Esophagus muscularis mucosa (tissue), 4 donors: Measurements from ENCODE around the gene LRRN2. TPM values are rescaled to one million over a fixed set of nuclear protein-coding genes. Genes with fewer than 3 reads are reported as not detected.

Source experiments
- DNase-seq: peaks from one replicate; pipeline ENCODE4 v3.0.0-alpha.2; 2017; ENCODE audit errors: extremely low spot score
- H3K27ac ChIP-seq, 4 donors: fragments of 200-600 bp; sonication (generic); replicated peaks in 1 of 4; 1 replicate in 3 of 4; 2 replicates in 1 of 4; pipeline ENCODE4 v1.5.1; 2016 to 2019; ENCODE audit warnings: mild to moderate bottlenecking in 1 of 4
- H3K27me3 ChIP-seq, 4 donors: fragments of 200-600 bp; sonication (generic); one replicate each; pipeline versions ENCODE4 v1.5.1 to v1.6.0; 2016 to 2019
- H3K36me3 ChIP-seq, 4 donors: fragments of 200-600 bp; sonication (generic); one replicate each; pipeline ENCODE4 v1.5.1; 2016 to 2019
- H3K4me1 ChIP-seq, 4 donors: fragments of 200-600 bp; sonication (generic); one replicate each; pipeline ENCODE4 v1.5.1; 2016 to 2019
- H3K4me3 ChIP-seq, 4 donors: fragments of 200-600 bp; sonication (generic); 1 replicate in 2 of 4; 2 replicates in 2 of 4; pipeline ENCODE4 v1.5.1; 2016 to 2019; ENCODE audit warnings: mild to moderate bottlenecking in 4 of 4, moderate library complexity in 1 of 4
- H3K9me3 ChIP-seq, 4 donors: fragments of 200-600 bp; sonication (generic); 1 replicate in 3 of 4; 2 replicates in 1 of 4; pipeline ENCODE4 v1.5.1; 2016 to 2019
- CTCF ChIP-seq, 3 experiments: fragments of 200-600 bp in 2 of 3; fragments of 450-650 bp in 1 of 3; sonication (generic) in 2 of 3; IDR thresholded peaks; one replicate each; pipeline ENCODE4 v1.5.1; 2017 to 2019; ENCODE audit warnings: antibody characterized with exemption in 3 of 3, mild to moderate bottlenecking in 2 of 3, moderate library complexity in 1 of 3
- EP300 ChIP-seq: sonication (generic); formaldehyde crosslinking; IDR thresholded peaks from one replicate; pipeline ENCODE4 v1.6.1; 2017; ENCODE audit warnings: antibody characterized with exemption
- POLR2A ChIP-seq: fragments of 450-650 bp; IDR thresholded peaks from one replicate; pipeline ENCODE4 v1.6.1; 2017; ENCODE audit warnings: antibody characterized with exemption, moderate library complexity, mild to moderate bottlenecking, low read depth
- POLR2AphosphoS5 ChIP-seq, 2 donors: sonication (generic); formaldehyde crosslinking; IDR thresholded peaks; one replicate each; pipeline ENCODE4 v1.6.1; 2017; ENCODE audit warnings: antibody characterized with exemption in 2 of 2
- WGBS: methylation state at CpG from one replicate; pipeline ENCODE4 v1.1.5; 2018; 5-methylcytosine and 5-hydroxymethylcytosine counted together
- intact Hi-C: fragments of 100-400 bp; cut with DNase I; formaldehyde crosslinking; loops from one replicate; pipeline ENCODE4 v1.15.1; 2023
- total RNA-seq, 4 donors: library from RNA; depleted of rRNA; stranded (reverse); fragments of >200 nt; gene quantifications; one replicate each; pipeline versions ENCODE4 v1.1.0 to v1.2.1, GENCODE V29; 2016

Gene LRRN2
- total RNA-seq, 4 donors from 2014 or later, result 3.6 to 15.2 (median 5.0) TPM

- peaks cover 4 to 14% (median 12%) of the 10 kb centered on the region in 4 donors for H3K4me1 ChIP-seq
- WGBS, result 91% methylated on average over 3 of the region's 3 CpGs
- H3K27me3 ChIP-seq, result peaks cover 0 to 29% (median 7%) of the 10 kb centered on the region in 4 donors
- DNase-seq, result no peak
- no peak overlapping the region for H3K27ac ChIP-seq
- intact Hi-C loops, result no loop called here
- H3K36me3 ChIP-seq, result no peaks in the 10 kb centered on the region
- no peak for TF ChIP-seq CTCF (IDR thresholded peaks at IDR 0.05)
- no peak overlapping the region for H3K4me3 ChIP-seq
- H3K9me3 ChIP-seq, result no peaks in the 10 kb centered on the region
These were observed 23.5 kb upstream of the LRRN2 start for GRCh38 chr1:204709021-204709420.

- H3K36me3 ChIP-seq, result no peaks in the 10 kb centered on the region
- WGBS, result 70% methylated on average over 7 of the region's 11 CpGs
- H3K4me1 ChIP-seq, result peaks cover under 1 to 25% (median 22%) of the 10 kb centered on the region in 4 donors
- DNase-seq, result no peak
- no peak overlapping the region for H3K27ac ChIP-seq
- TF ChIP-seq POLR2A (no peak), EP300 (no peak), CTCF (IDR thresholded peaks at IDR 0.05) (no peak), POLR2AphosphoS5 (IDR thresholded peaks at IDR 0.05) (no peak)
- no peak overlapping the region for H3K4me3 ChIP-seq
- no peaks in the 10 kb centered on the region for H3K9me3 ChIP-seq
- H3K27me3 ChIP-seq, result peaks cover 0 to 10% (median 2%) of the 10 kb centered on the region in 4 donors
- intact Hi-C loops, result no loop called here
These were observed 21.4 kb upstream of the LRRN2 start for GRCh38 chr1:204706838-204707509.

- peaks cover 0 to 2% (median 0%) of the 10 kb centered on the region in 4 donors for H3K27me3 ChIP-seq
- H3K36me3 ChIP-seq, result no peaks in the 10 kb centered on the region
- no peak for DNase-seq
- WGBS, result 64% methylated on average over 11 of the region's 11 CpGs
- H3K4me1 ChIP-seq, result peaks cover 0 to 24% (median 21%) of the 10 kb centered on the region in 4 donors
- intact Hi-C loops, result no loop called here
- no peak overlapping the region for H3K27ac ChIP-seq
- TF ChIP-seq CTCF (IDR thresholded peaks at IDR 0.05), result no peak
- no peak for TF ChIP-seq POLR2A
- TF ChIP-seq EP300, result no peak
- no peak for TF ChIP-seq POLR2AphosphoS5 (IDR thresholded peaks at IDR 0.05)
- no peaks in the 10 kb centered on the region for H3K9me3 ChIP-seq
- no peak overlapping the region for H3K4me3 ChIP-seq
These were observed 20.6 kb upstream of the LRRN2 start for GRCh38 chr1:204705888-204706837.

- no peaks in the 10 kb centered on the region for H3K36me3 ChIP-seq
- no peak for TF ChIP-seq POLR2AphosphoS5 (IDR thresholded peaks at IDR 0.05)
- TF ChIP-seq CTCF (IDR thresholded peaks at IDR 0.05), result no peak
- no peak for TF ChIP-seq EP300
- TF ChIP-seq POLR2A, result no peak
- no peak for DNase-seq
- peaks cover 0 to 24% (median 21%) of the 10 kb centered on the region in 4 donors for H3K4me1 ChIP-seq
- intact Hi-C loops, result no loop called here
- WGBS, result 100% methylated on average over 1 of the region's 5 CpGs
- H3K4me3 ChIP-seq, result no peak overlapping the region
- H3K9me3 ChIP-seq, result no peaks in the 10 kb centered on the region
- H3K27ac ChIP-seq, result no peak overlapping the region
- no peaks in the 10 kb centered on the region for H3K27me3 ChIP-seq
These were observed 19.9 kb upstream of the LRRN2 start for GRCh38 chr1:204705493-204705811.
